ENCODE measurements around the gene SKP1.
A peak's percentile ranks its signal among the peaks of the same experiment; 100 is the strongest.

The SKP1 gene

GRCh38 chr5:134113902-134114875 lies 62.6 kb downstream of the SKP1 start, which contains the start of gene TCF7:
Gene TCF7, plus strand, starts transcription at chr5:134114681. Its CDS starts 226 bp downstream, at chr5:134114907.
- DNase-seq: peak in 35 of 56 donors; percentile 7 to 73 (median 36)

GRCh38 chr5:134113363-134113889 lies 63.3 kb downstream of the SKP1 start:
- no peak for DNase-seq

- DNase-seq: no peak
These were observed 63.9 kb downstream of the SKP1 start for GRCh38 chr5:134112726-134113362.

GRCh38 chr5:134111741-134112647 lies 64.8 kb downstream of the SKP1 start:
- no peak for DNase-seq

- DNase-seq: no peak
These were observed 66.4 kb downstream of the SKP1 start for GRCh38 chr5:134110382-134110781.

- no peak for DNase-seq
These were observed 69.0 kb downstream of the SKP1 start for GRCh38 chr5:134107779-134108178.

- no peak for DNase-seq
These were observed 69.6 kb downstream of the SKP1 start for GRCh38 chr5:134106991-134107701.

- DNase-seq: no peak
These were observed 72.6 kb downstream of the SKP1 start for GRCh38 chr5:134103998-134104654.

GRCh38 chr5:134103397-134103796 lies 73.4 kb downstream of the SKP1 start:
- DNase-seq: no peak

GRCh38 chr5:134101686-134102439 lies 74.9 kb downstream of the SKP1 start:
- peak in 48 of 56 donors; percentile 4 to 79 (median 48) for DNase-seq

- DNase-seq: peak in 2 of 56 donors; percentile 6 to 17
These were observed 76.3 kb downstream of the SKP1 start for GRCh38 chr5:134100283-134101091.

- DNase-seq: no peak
These were observed 76.8 kb downstream of the SKP1 start for GRCh38 chr5:134099939-134100282.

- DNase-seq: no peak
These were observed 77.4 kb downstream of the SKP1 start for GRCh38 chr5:134099288-134099872.
